AG09309 (cell line): Measurements from ENCODE around the gene C3orf18.
"Not testable (repeated sequence)": the region's sequence is repeated elsewhere in the genome, so short reads cannot be mapped to it uniquely, and the experiment has no call there.

Source experiments
- DNase-seq: peaks from one replicate; pipeline ENCODE4 v3.0.0-alpha.2; 2010; ENCODE audit warnings: low read depth
- H3K4me3 ChIP-seq: 2 replicates; pipeline ENCODE4 v1.5.1; 2011; ENCODE audit warnings: mild to moderate bottlenecking, low read depth, low read length, moderate library complexity; ENCODE audit not compliant: control insufficient read depth
- TF ChIP-seq, protein P1 (sequence below): IDR thresholded peaks from 2 replicates; pipeline ENCODE4 v1.5.1; 2011; ENCODE audit warnings: mild to moderate bottlenecking, low read depth, low read length, inconsistent platforms; ENCODE audit not compliant: insufficient read depth, control insufficient read depth; ENCODE audit errors: missing control alignments

C3orf18 gene

DNA sequence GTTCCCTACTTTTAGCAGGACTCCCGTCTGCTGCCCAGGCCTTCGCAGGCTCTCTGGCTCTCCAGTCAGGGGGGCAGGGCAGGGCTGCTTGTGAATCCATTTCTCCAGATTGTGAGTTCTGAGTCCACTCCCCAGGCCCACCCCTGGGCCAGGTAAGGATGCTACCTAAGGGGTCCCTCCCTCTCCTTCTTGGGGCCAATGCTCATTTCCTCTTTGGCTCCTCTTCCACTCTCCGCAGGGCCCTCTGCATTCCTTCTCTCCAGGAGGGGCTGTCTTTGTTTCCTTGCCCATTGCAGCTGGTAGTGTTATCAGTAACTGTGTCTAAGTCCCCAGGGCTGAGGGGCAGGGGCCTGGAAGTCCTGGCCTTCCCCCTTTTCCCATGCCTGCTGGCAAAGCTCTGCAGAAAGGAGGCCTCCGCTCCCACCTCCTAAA, 51.1 kb downstream of the C3orf18 start:
- no peak for DNase-seq
- no peak overlapping the region for H3K4me3 ChIP-seq

GRCh38 chr3:50515565-50516439, 51.7 kb downstream of the C3orf18 start:
- no peak for DNase-seq
- no peak overlapping the region for H3K4me3 ChIP-seq
- TF ChIP-seq, protein P1, sequence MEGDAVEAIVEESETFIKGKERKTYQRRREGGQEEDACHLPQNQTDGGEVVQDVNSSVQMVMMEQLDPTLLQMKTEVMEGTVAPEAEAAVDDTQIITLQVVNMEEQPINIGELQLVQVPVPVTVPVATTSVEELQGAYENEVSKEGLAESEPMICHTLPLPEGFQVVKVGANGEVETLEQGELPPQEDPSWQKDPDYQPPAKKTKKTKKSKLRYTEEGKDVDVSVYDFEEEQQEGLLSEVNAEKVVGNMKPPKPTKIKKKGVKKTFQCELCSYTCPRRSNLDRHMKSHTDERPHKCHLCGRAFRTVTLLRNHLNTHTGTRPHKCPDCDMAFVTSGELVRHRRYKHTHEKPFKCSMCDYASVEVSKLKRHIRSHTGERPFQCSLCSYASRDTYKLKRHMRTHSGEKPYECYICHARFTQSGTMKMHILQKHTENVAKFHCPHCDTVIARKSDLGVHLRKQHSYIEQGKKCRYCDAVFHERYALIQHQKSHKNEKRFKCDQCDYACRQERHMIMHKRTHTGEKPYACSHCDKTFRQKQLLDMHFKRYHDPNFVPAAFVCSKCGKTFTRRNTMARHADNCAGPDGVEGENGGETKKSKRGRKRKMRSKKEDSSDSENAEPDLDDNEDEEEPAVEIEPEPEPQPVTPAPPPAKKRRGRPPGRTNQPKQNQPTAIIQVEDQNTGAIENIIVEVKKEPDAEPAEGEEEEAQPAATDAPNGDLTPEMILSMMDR, result no peak

More for the DNA sequence above, 51.1 kb downstream of the C3orf18 start:
- TF ChIP-seq, protein P1, result no peak

GRCh38 chr3:50512908-50513307, 54.6 kb downstream of the C3orf18 start:
- not testable (repeated sequence) for DNase-seq, H3K4me3 ChIP-seq

- TF ChIP-seq, protein P1, result no peak
- DNase-seq, result no peak
- H3K4me3 ChIP-seq, result no peak overlapping the region
Observed at GRCh38 chr3:50512131-50512530, 55.4 kb downstream of the C3orf18 start.

- no peak for DNase-seq
- no peak overlapping the region for H3K4me3 ChIP-seq
- TF ChIP-seq, protein P1, result no peak
Observed at GRCh38 chr3:50510325-50510724, 57.2 kb downstream of the C3orf18 start.

- no peak for DNase-seq
- no peak overlapping the region for H3K4me3 ChIP-seq
- TF ChIP-seq, protein P1, result no peak
Observed at GRCh38 chr3:50509715-50510114, 57.8 kb downstream of the C3orf18 start.

- DNase-seq, result no peak
- H3K4me3 ChIP-seq, result no peak overlapping the region
- TF ChIP-seq, protein P1, result no peak
Observed at GRCh38 chr3:50508821-50509220, 58.7 kb downstream of the C3orf18 start.
